Muscle of leg (tissue), 11 donors: ENCODE measurements around the gene AATF. TPM values are rescaled to one million over a fixed set of nuclear protein-coding genes. Genes with fewer than 3 reads are reported as not detected.
A peak's percentile ranks its signal among the peaks of the same experiment; 100 is the strongest.

Experiments used
- DNase-seq: peaks from one replicate; pipeline ENCODE4 v3.0.0; 2013
- H3K27ac ChIP-seq: one replicate; pipeline ENCODE4 v1.5.1; 2013; ENCODE audit warnings: mild to moderate bottlenecking, low read length, control low read depth
- H3K27me3 ChIP-seq: one replicate; pipeline ENCODE4 v1.6.1; 2013; ENCODE audit warnings: low read length; ENCODE audit not compliant: control insufficient read depth, insufficient read depth
- H3K36me3 ChIP-seq: one replicate; pipeline ENCODE4 v1.6.1; 2013; ENCODE audit warnings: low read length; ENCODE audit not compliant: control insufficient read depth, insufficient read depth
- H3K4me1 ChIP-seq: one replicate; pipeline ENCODE4 v1.6.1; 2013; ENCODE audit warnings: low read length; ENCODE audit not compliant: control insufficient read depth, insufficient read depth
- H3K4me3 ChIP-seq: one replicate; pipeline ENCODE4 v1.5.1; 2013; ENCODE audit warnings: low read length, control low read depth
- H3K9me3 ChIP-seq: replicated peaks from 2 replicates; pipeline ENCODE4 v1.6.1; 2013; ENCODE audit warnings: low read depth, low read length; ENCODE audit not compliant: control insufficient read depth
- WGBS: methylation state at CpG from one replicate; pipeline ENCODE4 v1.1.5; 2013; ENCODE audit warnings: missing lambda C conversion rate; ENCODE audit not compliant: insufficient coverage; 5-methylcytosine and 5-hydroxymethylcytosine counted together
- polyA plus RNA-seq, 8 donors: library from polyadenylated mRNA; unstranded; fragments of 120-200 nt; gene quantifications; one replicate each; pipeline versions ENCODE4 v1.2.1 to v1.2.3, GENCODE V29; 2013; ENCODE audit warnings: inconsistent platforms in 1 of 8, low replicate concordance in 1 of 8; ENCODE audit not compliant: insufficient read length in 8 of 8, insufficient read depth in 1 of 8
- total RNA-seq: library from RNA; stranded (reverse); fragments of 120-200 nt; gene quantifications from one replicate; pipeline ENCODE4 v1.2.4, GENCODE V29; 2013

The AATF gene
- total and polyA plus RNA-seq, 9 donors: 18.9 to 25.8 (median 24.5) TPM

- DNase-seq: no peak
- 68% methylated on average over 3 of the region's 3 CpGs for WGBS
- Histone ChIP-seq H3K27ac (no peak overlapping the region), H3K9me3 (no peaks in the 10 kb centered on the region), H3K4me1 (peaks cover 7% of the 10 kb centered on the region), H3K36me3 (peaks cover 6% of the 10 kb centered on the region), H3K4me3 (no peak overlapping the region), H3K27me3 (no peaks in the 10 kb centered on the region)
Observed at GRCh38 chr17:37043201-37043600, 94.4 kb downstream of the AATF start.

- Histone ChIP-seq H3K27me3 (no peaks in the 10 kb centered on the region), H3K36me3 (peaks cover 8% of the 10 kb centered on the region), H3K4me1 (peaks cover 7% of the 10 kb centered on the region), H3K9me3 (no peaks in the 10 kb centered on the region), H3K4me3 (no peak overlapping the region), H3K27ac (no peak overlapping the region)
- DNase-seq: peak; percentile 6
- 20% methylated on average over 2 of the region's 7 CpGs for WGBS
Observed at GRCh38 chr17:37045351-37045922, 96.7 kb downstream of the AATF start.

- Histone ChIP-seq H3K27me3 (no peaks in the 10 kb centered on the region), H3K4me1 (peaks cover 7% of the 10 kb centered on the region), H3K9me3 (no peaks in the 10 kb centered on the region), H3K4me3 (no peak overlapping the region), H3K27ac (no peak overlapping the region), H3K36me3 (peaks cover 18% of the 10 kb centered on the region)
- peak; percentile 84 for DNase-seq
- WGBS: 0% methylated on average over 8 of the region's 9 CpGs
Observed at GRCh38 chr17:37047631-37048104, 98.9 kb downstream of the AATF start.

GRCh38 chr17:37048811-37049210 is 100.1 kb downstream of the AATF start:
- peaks cover 19% of the 10 kb centered on the region for H3K36me3 ChIP-seq
- H3K27me3 ChIP-seq: no peaks in the 10 kb centered on the region
- H3K4me1 ChIP-seq: peaks cover 7% of the 10 kb centered on the region
- 86% methylated on average over 3 of the region's 5 CpGs for WGBS
- H3K4me3 ChIP-seq: no peak overlapping the region
- no peak for DNase-seq
- no peak overlapping the region for H3K27ac ChIP-seq
- H3K9me3 ChIP-seq: no peaks in the 10 kb centered on the region

GRCh38 chr17:37050920-37051319 is 102.2 kb downstream of the AATF start:
- peaks cover 9% of the 10 kb centered on the region for H3K4me1 ChIP-seq
- DNase-seq: no peak
- H3K27ac ChIP-seq: no peak overlapping the region
- H3K36me3 ChIP-seq: peaks cover 13% of the 10 kb centered on the region
- no peak overlapping the region for H3K4me3 ChIP-seq
- WGBS: 89% methylated on average over 5 of the region's 5 CpGs
- H3K27me3 ChIP-seq: no peaks in the 10 kb centered on the region
- no peaks in the 10 kb centered on the region for H3K9me3 ChIP-seq

GRCh38 chr17:37051381-37051780 is 102.6 kb downstream of the AATF start:
- peaks cover 5% of the 10 kb centered on the region for H3K4me1 ChIP-seq
- no CpG with 5 or more reads among the region's 5 CpGs for WGBS
- no peaks in the 10 kb centered on the region for H3K9me3 ChIP-seq
- no peaks in the 10 kb centered on the region for H3K27me3 ChIP-seq
- no peak overlapping the region for H3K27ac ChIP-seq
- no peak for DNase-seq
- H3K4me3 ChIP-seq: no peak overlapping the region
- H3K36me3 ChIP-seq: peaks cover 13% of the 10 kb centered on the region

- H3K36me3 ChIP-seq: peaks cover 17% of the 10 kb centered on the region
- H3K4me1 ChIP-seq: peaks cover 4% of the 10 kb centered on the region
- H3K27ac ChIP-seq: no peak overlapping the region
- H3K27me3 ChIP-seq: no peaks in the 10 kb centered on the region
- H3K4me3 ChIP-seq: no peak overlapping the region
- no peaks in the 10 kb centered on the region for H3K9me3 ChIP-seq
- 80% methylated on average over 1 of the region's 3 CpGs for WGBS
- no peak for DNase-seq
Observed at GRCh38 chr17:37051833-37052232, 103.1 kb downstream of the AATF start.

- WGBS: 100% methylated on average over 3 of the region's 6 CpGs
- no peak overlapping the region for H3K27ac ChIP-seq
- no peaks in the 10 kb centered on the region for H3K9me3 ChIP-seq
- no peak overlapping the region for H3K4me3 ChIP-seq
- peaks cover 18% of the 10 kb centered on the region for H3K36me3 ChIP-seq
- H3K27me3 ChIP-seq: no peaks in the 10 kb centered on the region
- no peak for DNase-seq
- peaks cover 3% of the 10 kb centered on the region for H3K4me1 ChIP-seq
Observed at GRCh38 chr17:37052450-37052849, 103.7 kb downstream of the AATF start.

GRCh38 chr17:37054894-37055293 is 106.1 kb downstream of the AATF start:
- WGBS: 68% methylated on average over 6 of the region's 8 CpGs
- H3K4me1 ChIP-seq: peaks cover 2% of the 10 kb centered on the region
- no peaks in the 10 kb centered on the region for H3K27me3 ChIP-seq
- no peak overlapping the region for H3K4me3 ChIP-seq
- no peak overlapping the region for H3K27ac ChIP-seq
- no peaks in the 10 kb centered on the region for H3K9me3 ChIP-seq
- H3K36me3 ChIP-seq: peaks cover 20% of the 10 kb centered on the region
- no peak for DNase-seq

GRCh38 chr17:37056622-37057021 is 107.9 kb downstream of the AATF start:
- no peak overlapping the region for H3K27ac ChIP-seq
- peaks cover 14% of the 10 kb centered on the region for H3K36me3 ChIP-seq
- 95% methylated on average over 17 of the region's 18 CpGs for WGBS

GRCh38 chr17:37059493-37059892 is 110.7 kb downstream of the AATF start:
- Histone ChIP-seq H3K4me3 (no peak overlapping the region), H3K4me1 (peaks cover 11% of the 10 kb centered on the region), H3K36me3 (peaks cover 7% of the 10 kb centered on the region), H3K9me3 (no peaks in the 10 kb centered on the region), H3K27ac (no peak overlapping the region), H3K27me3 (peaks cover 4% of the 10 kb centered on the region)
- WGBS: no CpG with 5 or more reads among the region's 3 CpGs
- no peak for DNase-seq

More at GRCh38 chr17:37056622-37057021, 107.9 kb downstream of the AATF start:
- no peak for DNase-seq
- Histone ChIP-seq H3K27me3 (no peaks in the 10 kb centered on the region), H3K4me3 (no peak overlapping the region), H3K9me3 (no peaks in the 10 kb centered on the region), H3K4me1 (peaks cover 2% of the 10 kb centered on the region)
